HEK293 (cell line): Measurements from ENCODE around the gene KRTAP5-8.

Source experiments
- CTCF ChIA-PET: fragments of 350-600 bp; formaldehyde crosslinking; extraction: SDS; loops from one replicate; lab custom pipeline; 2021; ENCODE audit warnings: antibody characterized with exemption; lab: Yijun Ruan, JAX
- POLR2A ChIA-PET: fragments of 300-600 bp; formaldehyde crosslinking; extraction: SDS; loops from one replicate; lab custom pipeline; 2020; ENCODE audit warnings: antibody characterized with exemption, inconsistent platforms; lab: Yijun Ruan, JAX
- H3K27ac ChIP-seq: fragments of 200-500 bp; sonication (Bioruptor generic); 2 replicates; pipeline ENCODE4 v1.5.1; 2014; ENCODE audit warnings: low read depth, low read length, control low read depth, inconsistent platforms; ENCODE audit errors: extremely low read depth
- H3K36me3 ChIP-seq, 2 experiments: fragments of 200-500 bp in 1 of 2; sonication (Bioruptor generic) in 1 of 2; 1 replicate in 1 of 2; 2 replicates in 1 of 2; pipeline ENCODE4 v1.5.1; 2014 to 2017; ENCODE audit warnings: inconsistent platforms in 2 of 2, low read length in 2 of 2; ENCODE audit not compliant: control insufficient read depth in 2 of 2, insufficient read depth in 1 of 2
- H3K4me1 ChIP-seq: fragments of 200-500 bp; sonication (Bioruptor generic); 2 replicates; pipeline ENCODE4 v1.5.1; 2014; ENCODE audit warnings: mild to moderate bottlenecking, low read length, inconsistent platforms; ENCODE audit not compliant: control insufficient read depth, insufficient read depth
- H3K4me3 ChIP-seq: 2 replicates; pipeline ENCODE4 v1.5.1; 2011; ENCODE audit warnings: low read depth, mild to moderate bottlenecking, control low read depth, low read length, moderate library complexity
- H3K9me3 ChIP-seq: fragments of 200-500 bp; sonication (Bioruptor generic); 2 replicates; pipeline ENCODE4 v1.5.1; 2014; ENCODE audit warnings: low read depth, low read length, inconsistent platforms; ENCODE audit not compliant: control insufficient read depth, insufficient read depth
- AEBP2 ChIP-seq: fragments of 450-650 bp; formaldehyde crosslinking; IDR thresholded peaks from 2 replicates; pipeline ENCODE4 v1.5.1; 2016; ENCODE audit warnings: missing biosample characterization, missing genetic modification characterization, borderline replicate concordance
- BCL11A ChIP-seq: fragments of 450-650 bp; formaldehyde crosslinking; IDR thresholded peaks from 2 replicates; pipeline ENCODE4 v1.5.1; 2016; ENCODE audit warnings: low read depth, missing biosample characterization, missing genetic modification characterization
- ELK4 ChIP-seq: IDR thresholded peaks from 2 replicates; pipeline ENCODE4 v1.6.1; 2011; ENCODE audit warnings: mild to moderate bottlenecking, low read depth, low read length, borderline replicate concordance
- FEZF1 ChIP-seq: fragments of 450-650 bp; formaldehyde crosslinking; IDR thresholded peaks from 2 replicates; pipeline ENCODE4 v1.5.1; 2016; ENCODE audit warnings: missing biosample characterization, missing genetic modification characterization
- HOXD13 ChIP-seq: sonication (generic); formaldehyde crosslinking; IDR thresholded peaks from 2 replicates; pipeline ENCODE4 v1.8.0; 2022; ENCODE audit warnings: missing genetic modification reagents, borderline replicate concordance
- KLF9 ChIP-seq: fragments of 450-650 bp; formaldehyde crosslinking; IDR thresholded peaks from 2 replicates; pipeline ENCODE4 v1.5.1; 2016; ENCODE audit warnings: missing biosample characterization, missing genetic modification characterization, low read depth
- MEIS1 ChIP-seq: sonication (generic); formaldehyde crosslinking; IDR thresholded peaks from 2 replicates; pipeline ENCODE4 v1.8.1; 2022; ENCODE audit warnings: missing genetic modification reagents, mild to moderate bottlenecking, borderline replicate concordance
- PRDM10 ChIP-seq: fragments of 450-650 bp; formaldehyde crosslinking; IDR thresholded peaks from 2 replicates; pipeline ENCODE4 v1.5.1; 2016; ENCODE audit warnings: missing biosample characterization, missing genetic modification characterization
- SCRT2 ChIP-seq: fragments of 450-650 bp; formaldehyde crosslinking; IDR thresholded peaks from 2 replicates; pipeline ENCODE4 v1.5.1; 2016; ENCODE audit warnings: missing biosample characterization, missing genetic modification characterization
- ZBTB26 ChIP-seq: fragments of 450-650 bp; formaldehyde crosslinking; optimal IDR thresholded peaks from 2 replicates; pipeline ENCODE3; 2016; ENCODE audit warnings: missing biosample characterization, mild to moderate bottlenecking, missing genetic modification characterization
- ZBTB6 ChIP-seq: fragments of 450-650 bp; formaldehyde crosslinking; IDR thresholded peaks from 2 replicates; pipeline ENCODE4 v1.5.1; 2017; ENCODE audit warnings: missing biosample characterization, missing genetic modification characterization
- ZNF138 ChIP-seq: fragments of 450-650 bp; formaldehyde crosslinking; IDR thresholded peaks from 2 replicates; pipeline ENCODE4 v1.5.1; 2016; ENCODE audit warnings: missing biosample characterization, missing genetic modification characterization, borderline replicate concordance
- ZNF214 ChIP-seq: fragments of 450-650 bp; formaldehyde crosslinking; IDR thresholded peaks from 2 replicates; pipeline ENCODE4 v1.5.1; 2017; ENCODE audit warnings: missing biosample characterization, mild to moderate bottlenecking, missing genetic modification characterization, borderline replicate concordance
- ZNF274 ChIP-seq, 2 experiments: fragments of 200-500 bp in 1 of 2; fragments of 450-650 bp in 1 of 2; sonication (Bioruptor generic) in 1 of 2; formaldehyde crosslinking in 1 of 2; IDR thresholded peaks; 2 replicates each; pipeline versions ENCODE4 v1.5.1 to v1.6.1; 2014 to 2016; ENCODE audit warnings: borderline replicate concordance in 1 of 2, inconsistent platforms in 1 of 2, low read length in 1 of 2, missing biosample characterization in 1 of 2, missing genetic modification characterization in 1 of 2
- ZNF366 ChIP-seq: fragments of 450-650 bp; formaldehyde crosslinking; conservative IDR thresholded peaks from 2 replicates; pipeline ENCODE4 v1.5.1; 2016; ENCODE audit warnings: missing biosample characterization, missing genetic modification characterization
- ZNF433 ChIP-seq: fragments of 450-650 bp; formaldehyde crosslinking; IDR thresholded peaks from 2 replicates; pipeline ENCODE4 v1.5.1; 2016; ENCODE audit warnings: missing biosample characterization, missing genetic modification characterization, low read depth
- ZNF514 ChIP-seq: fragments of 450-650 bp; formaldehyde crosslinking; IDR thresholded peaks from 2 replicates; pipeline ENCODE4 v1.5.1; 2016; ENCODE audit warnings: missing biosample characterization, missing genetic modification characterization
- ZNF530 ChIP-seq: fragments of 450-650 bp; formaldehyde crosslinking; IDR thresholded peaks from 2 replicates; pipeline ENCODE4 v1.5.1; 2016; ENCODE audit warnings: low read depth, missing biosample characterization, missing genetic modification characterization
- ZNF549 ChIP-seq: fragments of 450-650 bp; IDR thresholded peaks from 2 replicates; pipeline ENCODE4 v1.5.1; 2018; ENCODE audit warnings: missing biosample characterization, missing genetic modification characterization, mild to moderate bottlenecking, inconsistent platforms, moderate library complexity
- ZNF558 ChIP-seq: fragments of 450-650 bp; formaldehyde crosslinking; IDR thresholded peaks from 2 replicates; pipeline ENCODE4 v1.5.1; 2016; ENCODE audit warnings: missing biosample characterization, missing genetic modification characterization
- ZNF560 ChIP-seq: fragments of 450-650 bp; formaldehyde crosslinking; IDR thresholded peaks from 2 replicates; pipeline ENCODE4 v1.5.1; 2017; ENCODE audit warnings: missing biosample characterization, missing genetic modification characterization, borderline replicate concordance
- ZNF610 ChIP-seq: fragments of 450-650 bp; formaldehyde crosslinking; IDR thresholded peaks from 2 replicates; pipeline ENCODE4 v1.5.1; 2016; ENCODE audit warnings: missing biosample characterization, missing genetic modification characterization, borderline replicate concordance
- ZNF623 ChIP-seq: fragments of 450-650 bp; formaldehyde crosslinking; IDR thresholded peaks from 2 replicates; pipeline ENCODE4 v1.5.1; 2016; ENCODE audit warnings: missing biosample characterization, missing genetic modification characterization
- ZNF677 ChIP-seq: fragments of 450-650 bp; IDR thresholded peaks from 2 replicates; pipeline ENCODE4 v1.5.0; 2018; ENCODE audit warnings: missing biosample characterization, mild to moderate bottlenecking, missing genetic modification characterization, moderate library complexity
- ZNF701 ChIP-seq: fragments of 450-650 bp; formaldehyde crosslinking; IDR thresholded peaks from 2 replicates; pipeline ENCODE4 v1.5.1; 2016; ENCODE audit warnings: missing biosample characterization, missing genetic modification characterization
- ZSCAN16 ChIP-seq: fragments of 450-650 bp; formaldehyde crosslinking; IDR thresholded peaks from 2 replicates; pipeline ENCODE4 v1.5.1; 2016; ENCODE audit warnings: missing biosample characterization, missing genetic modification characterization

Gene KRTAP5-8

GRCh38 chr11:71544525-71545214 lies 6.8 kb downstream of the KRTAP5-8 start:
- POLR2A ChIA-PET, result no interaction called here
- Histone ChIP-seq H3K4me3 (no peak overlapping the region), H3K9me3 (no peaks in the 10 kb centered on the region)
- no peak for TF ChIP-seq ZNF558
- TF ChIP-seq ZNF514 (tag by site-specific recombination), result no peak
- TF ChIP-seq ZNF610 (tag by site-specific recombination), result no peak
- TF ChIP-seq FEZF1, result no peak
- no peak for TF ChIP-seq ZNF677 (tag by site-specific recombination)
- no peak for TF ChIP-seq ZNF623
- no peak for TF ChIP-seq KLF9 (tag by site-specific recombination)
- TF ChIP-seq, all 188 proteins: peak for 0
- H3K4me1 ChIP-seq, result no peaks in the 10 kb centered on the region
- H3K27ac ChIP-seq, result no peak overlapping the region
- no peaks in the 10 kb centered on the region for H3K36me3 ChIP-seq
- CTCF ChIA-PET, result no interaction called here

GRCh38 chr11:71545405-71545966 lies 7.7 kb downstream of the KRTAP5-8 start:
- POLR2A ChIA-PET, result no interaction called here
- Histone ChIP-seq H3K9me3 (no peaks in the 10 kb centered on the region), H3K36me3 (no peaks in the 10 kb centered on the region), H3K4me1 (no peaks in the 10 kb centered on the region), H3K4me3 (no peak overlapping the region), H3K27ac (no peak overlapping the region)
- CTCF ChIA-PET, result no interaction called here
- TF ChIP-seq ZNF560 (no peak), MEIS1 (no peak), BCL11A (no peak), HOXD13 (CRISPR knock-in tag) (no peak), ZNF214 (no peak), ZSCAN16 (tag by site-specific recombination) (no peak), ZBTB6 (tag by site-specific recombination) (no peak), SCRT2 (no peak), AEBP2 (no peak), PRDM10 (no peak), ZNF701 (tag by site-specific recombination) (no peak), ZNF530 (tag by site-specific recombination) (no peak), ZNF433 (tag by site-specific recombination) (no peak), ZBTB26 (tag by site-specific recombination) (no peak), ZNF366 (tag by site-specific recombination) (no peak), ZNF549 (tag by site-specific recombination) (no peak), ELK4 (no peak), ZNF274 (IDR thresholded peaks at IDR 0.05; ENCODE audit: low read length) (no peak), ZNF274 (tag by site-specific recombination; IDR thresholded peaks at IDR 0.05; ENCODE audit: borderline replicate concordance) (no peak), ZNF138 (tag by site-specific recombination) (no peak)
